COR-L47 (cell line): ENCODE measurements around the gene SCIN.
"Not testable (repeated sequence)": the region's sequence is repeated elsewhere in the genome, so short reads cannot be mapped to it uniquely, and the experiment has no call there.

Experiments
- DNase-seq: peaks from one replicate; lab custom pipeline; 2025; lab: John Stamatoyannopoulos, UW

The SCIN gene

DNA sequence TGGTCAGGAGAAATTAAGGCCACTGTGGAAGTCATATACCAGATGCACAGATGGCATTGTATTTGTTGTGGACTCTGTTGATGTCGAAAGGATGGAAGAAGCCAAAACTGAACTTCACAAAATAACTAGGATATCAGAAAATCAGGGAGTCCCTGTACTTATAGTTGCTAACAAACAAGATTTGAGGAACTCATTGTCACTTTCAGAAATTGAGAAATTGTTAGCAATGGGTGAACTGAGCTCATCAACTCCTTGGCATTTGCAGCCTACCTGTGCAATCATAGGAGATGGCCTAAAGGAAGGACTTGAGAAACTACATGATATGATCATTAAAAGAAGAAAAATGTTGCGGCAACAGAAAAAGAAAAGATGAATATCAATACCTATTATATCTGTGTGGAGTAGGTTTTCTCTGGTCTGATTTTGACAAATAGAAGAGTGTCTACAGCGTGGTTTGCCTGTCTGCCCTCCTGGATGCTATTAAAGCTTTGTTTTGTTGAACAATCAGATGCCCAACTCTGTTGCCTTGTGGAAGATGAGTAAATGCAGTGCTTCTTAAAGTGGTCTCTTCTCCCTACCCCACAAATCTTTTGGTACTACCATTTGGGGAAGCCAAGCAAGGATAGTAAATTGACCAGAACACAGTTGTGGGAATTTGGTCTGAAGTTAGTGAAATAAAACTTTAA is 118.1 kb downstream of the SCIN start:
- DNase-seq, result not testable (repeated sequence)

DNA sequence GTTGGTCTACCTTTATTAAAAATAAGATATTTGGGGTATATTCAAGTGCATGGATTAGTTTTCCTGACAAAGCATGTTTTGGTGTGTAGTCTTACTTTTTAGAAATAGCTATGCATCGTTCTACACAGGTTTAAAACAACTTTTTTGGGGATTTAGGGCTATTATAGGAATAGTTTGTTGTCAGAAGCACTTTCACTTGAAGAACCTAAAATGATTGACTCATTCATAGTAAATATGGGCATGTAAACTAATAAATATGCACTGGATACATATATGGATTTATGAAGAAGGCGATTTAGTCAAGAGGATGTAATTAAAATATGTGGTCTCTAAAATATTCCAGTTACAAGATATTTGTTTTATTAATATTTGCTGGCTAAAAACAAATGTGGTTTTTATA is 118.9 kb downstream of the SCIN start:
- no peak for DNase-seq

DNA sequence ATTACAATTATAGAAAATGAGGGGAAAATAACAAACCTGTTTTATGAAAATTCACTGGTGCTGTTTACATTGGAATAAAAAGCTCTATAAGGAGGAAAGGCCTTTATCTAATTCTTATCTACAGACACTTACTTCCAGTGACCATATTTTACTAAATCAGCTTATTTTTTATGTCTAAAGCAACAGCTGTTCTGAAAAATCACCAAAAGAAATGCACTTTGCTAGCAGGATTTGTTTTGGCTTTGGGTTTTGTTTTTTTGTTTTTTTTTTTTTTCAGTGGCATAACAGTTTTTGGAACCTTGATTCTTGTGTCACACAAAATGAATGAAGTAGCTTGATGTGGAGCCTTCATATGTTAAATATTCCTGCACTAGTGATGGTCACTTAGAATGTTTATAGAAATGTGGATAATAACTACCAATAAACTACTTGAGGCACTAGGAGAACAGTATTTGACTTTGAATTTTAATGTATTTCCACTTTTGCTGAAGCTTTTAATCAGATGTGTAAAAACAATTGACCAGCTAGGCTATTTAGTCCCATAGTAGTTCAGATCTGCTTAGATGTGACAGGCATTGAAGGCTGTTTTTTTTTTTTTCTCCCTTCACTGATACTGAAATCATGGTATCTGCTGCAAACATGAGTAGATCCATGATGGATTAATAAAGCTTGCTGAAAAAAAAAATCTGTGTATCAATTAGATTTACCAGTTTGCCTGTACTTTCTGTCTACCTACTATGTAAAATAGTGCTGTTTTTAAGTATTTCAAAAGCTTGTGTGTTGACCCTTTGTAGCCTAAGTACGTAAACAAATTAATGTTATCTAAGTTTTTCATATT is 119.7 kb downstream of the SCIN start:
- no peak for DNase-seq

DNA sequence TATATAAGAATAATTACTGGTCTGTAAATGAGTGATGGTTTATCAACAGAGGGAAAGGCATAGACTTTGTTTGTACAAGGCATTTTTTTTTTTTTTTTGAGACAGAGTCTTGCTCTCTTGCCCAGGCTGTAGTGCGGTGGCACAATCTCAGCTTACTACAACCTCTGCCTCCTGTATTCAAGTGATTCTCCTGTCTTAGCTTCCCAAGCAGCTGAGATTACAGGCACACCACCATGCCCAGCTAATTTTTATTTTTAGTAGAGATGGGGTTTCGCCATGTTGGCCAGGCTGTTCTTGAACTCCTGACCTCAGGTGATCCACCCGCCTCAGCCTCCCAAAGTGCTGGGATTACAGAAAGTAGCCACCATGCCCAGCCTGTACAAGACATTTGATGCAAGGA is 120.9 kb downstream of the SCIN start:
- not testable (repeated sequence) for DNase-seq

DNA sequence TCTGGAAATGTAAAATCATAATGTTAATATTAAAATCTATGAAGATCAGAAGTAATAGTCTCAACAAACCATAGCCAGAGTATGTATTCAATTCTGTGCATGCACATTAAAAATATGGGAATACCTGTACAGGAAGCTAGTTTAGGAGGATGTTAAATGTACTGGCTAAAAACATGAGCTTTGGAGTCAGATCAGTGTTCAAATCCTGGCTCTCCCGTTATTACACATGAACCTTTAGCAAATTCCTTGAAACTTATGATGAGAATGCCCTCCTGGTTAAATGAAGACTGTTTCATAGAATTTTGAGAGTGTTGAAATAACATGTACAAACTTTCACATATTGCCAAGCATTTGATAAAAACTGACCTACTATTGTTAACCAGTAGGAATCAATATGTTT is 121.5 kb downstream of the SCIN start:
- DNase-seq, result no peak

DNA sequence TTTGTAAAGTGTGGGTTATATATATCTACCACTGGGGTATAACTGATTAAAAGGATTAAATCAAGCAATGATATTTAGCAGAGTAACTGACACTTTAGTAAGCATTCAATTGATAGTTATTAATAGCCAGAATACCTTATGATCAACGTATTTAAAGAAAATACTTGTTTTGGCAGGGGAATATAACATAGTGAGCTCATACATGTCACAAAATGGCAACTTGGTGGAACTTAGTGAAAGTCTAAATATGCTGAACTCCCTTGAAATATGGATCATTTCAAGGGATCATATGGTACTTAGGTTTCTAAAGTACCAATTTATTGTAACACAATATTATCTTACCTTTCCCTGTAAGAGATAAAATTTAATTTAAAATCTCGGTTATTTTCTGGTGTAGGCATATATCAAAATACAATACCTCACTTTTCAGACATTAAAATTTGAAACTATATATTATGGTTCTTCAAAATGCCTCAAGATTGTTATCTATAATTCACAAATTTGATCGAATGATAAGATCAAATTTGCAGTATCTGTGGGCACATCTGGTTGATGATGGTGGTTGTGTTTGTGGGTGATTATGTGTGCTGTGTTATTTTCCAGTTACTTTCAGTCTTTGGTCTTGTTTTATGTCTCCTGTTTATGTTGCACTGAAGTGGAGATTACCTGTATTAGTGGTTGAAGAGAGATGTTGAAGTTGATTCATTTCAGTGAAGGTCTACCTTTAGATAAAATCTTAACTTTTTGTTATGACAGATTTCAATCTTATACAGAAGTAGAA is 122.1 kb downstream of the SCIN start:
- no peak for DNase-seq

DNA sequence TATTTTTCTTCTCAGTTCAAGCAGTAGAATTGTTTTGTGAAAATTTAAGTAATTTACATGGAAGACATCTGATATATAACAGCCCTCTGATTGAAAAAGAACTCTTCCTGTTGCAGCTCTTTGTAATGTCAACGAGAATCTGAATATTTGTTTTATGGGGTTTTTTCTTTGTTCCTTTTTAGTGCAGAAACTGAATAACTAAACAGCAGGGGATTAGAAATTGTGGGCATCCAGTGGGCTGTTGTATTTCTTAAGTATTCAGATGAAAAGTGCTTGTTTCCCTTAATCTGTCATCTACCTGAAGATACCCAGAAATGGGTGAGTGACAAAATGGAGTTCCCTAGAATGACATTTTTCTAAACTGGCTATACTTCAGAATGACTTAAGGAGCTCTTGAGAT is 124.3 kb downstream of the SCIN start:
- DNase-seq, result no peak

DNA sequence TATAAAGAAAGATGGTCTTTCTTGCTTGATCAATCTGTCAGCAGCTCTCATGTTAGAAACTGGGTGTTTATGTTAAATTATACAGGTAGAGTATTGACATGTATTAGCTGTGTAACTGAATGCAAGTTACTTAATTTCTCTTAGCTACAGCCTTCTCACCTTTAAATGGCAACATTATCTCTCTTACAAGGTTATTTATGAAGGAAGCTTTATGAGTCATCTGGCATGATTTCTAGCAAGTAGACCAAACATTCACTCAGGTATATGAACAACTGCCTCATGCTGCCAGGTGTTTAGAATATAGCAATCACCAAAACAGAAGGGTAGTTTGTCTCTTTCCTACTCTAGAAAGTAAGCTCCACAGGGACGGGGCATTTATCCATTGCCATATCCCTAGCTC is 125.4 kb downstream of the SCIN start:
- DNase-seq, result no peak

DNA sequence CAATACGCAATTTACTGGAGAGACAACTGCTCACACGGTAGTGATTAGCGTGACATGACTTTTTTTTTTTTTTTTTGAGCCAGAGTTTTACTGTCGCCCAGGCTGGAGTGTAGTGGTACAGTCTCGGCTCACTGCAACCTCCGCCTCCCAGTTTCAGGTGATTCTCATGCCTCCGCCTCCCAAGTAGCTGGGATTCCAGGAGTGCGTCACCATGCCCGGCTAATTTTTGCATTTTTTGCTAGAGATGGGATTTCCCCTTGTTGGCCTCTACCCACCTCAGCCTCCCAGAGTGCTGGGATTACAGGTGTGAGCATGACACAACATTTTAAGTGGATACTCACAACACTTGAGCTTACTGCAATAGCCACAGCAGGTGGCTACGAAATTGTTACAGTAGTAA is 128.8 kb downstream of the SCIN start:
- no peak for DNase-seq

DNA sequence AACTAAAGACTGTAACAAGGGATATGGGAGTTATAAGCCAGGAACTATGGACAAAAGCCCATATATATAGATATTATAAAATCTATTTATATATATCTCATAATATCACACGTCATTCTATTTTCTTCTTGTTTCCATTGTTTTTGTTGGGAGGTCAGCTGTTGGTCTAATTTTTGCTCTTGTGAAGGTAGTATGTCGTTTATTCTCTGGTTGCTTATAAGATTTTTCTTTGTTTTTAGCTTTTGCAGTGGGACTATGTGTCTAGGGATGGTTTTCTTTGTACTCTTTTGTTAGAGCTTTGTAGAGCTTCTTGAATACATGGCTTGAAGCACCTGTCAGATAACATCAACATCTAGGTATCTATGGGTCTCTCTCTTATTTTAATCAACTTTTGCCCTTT is 130.9 kb downstream of the SCIN start:
- DNase-seq, result no peak

DNA sequence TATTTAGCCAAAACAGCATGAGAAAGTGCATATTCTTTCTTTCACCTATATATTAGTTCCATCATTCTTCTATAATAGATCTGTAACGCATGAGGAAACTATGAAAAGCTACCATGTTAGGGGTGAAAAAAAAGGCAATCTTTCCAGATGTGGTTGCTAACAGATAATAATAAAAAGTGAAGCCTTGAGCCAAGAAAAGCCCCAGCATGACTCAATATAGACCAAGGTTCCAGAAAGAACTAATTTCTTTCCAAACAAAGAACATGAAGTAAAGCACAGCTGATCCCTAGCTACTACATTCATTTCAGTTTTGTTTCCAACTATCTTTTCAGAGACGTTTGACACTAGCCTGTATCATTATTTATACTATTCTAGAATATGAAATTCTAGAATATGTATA is 133.4 kb downstream of the SCIN start:
- no peak for DNase-seq

DNA sequence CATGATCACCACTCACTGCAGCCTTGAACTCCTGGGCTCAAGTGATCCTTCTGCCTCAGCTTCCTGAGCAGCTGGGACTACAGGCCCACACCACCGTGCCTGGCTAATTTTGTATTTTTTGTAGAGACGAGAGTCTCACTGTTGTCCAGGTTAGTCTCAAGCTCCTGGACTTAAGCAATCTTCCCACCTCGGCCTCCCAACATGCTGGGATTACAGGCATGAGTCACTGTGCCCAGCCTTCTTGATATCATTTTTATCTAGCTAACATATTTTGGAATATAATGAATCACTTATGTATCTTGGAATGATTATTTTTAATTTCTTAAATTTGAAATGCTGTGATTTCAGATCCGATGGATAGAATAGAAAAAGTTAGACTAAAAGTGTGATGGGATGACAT is 135.4 kb downstream of the SCIN start:
- no peak for DNase-seq

DNA sequence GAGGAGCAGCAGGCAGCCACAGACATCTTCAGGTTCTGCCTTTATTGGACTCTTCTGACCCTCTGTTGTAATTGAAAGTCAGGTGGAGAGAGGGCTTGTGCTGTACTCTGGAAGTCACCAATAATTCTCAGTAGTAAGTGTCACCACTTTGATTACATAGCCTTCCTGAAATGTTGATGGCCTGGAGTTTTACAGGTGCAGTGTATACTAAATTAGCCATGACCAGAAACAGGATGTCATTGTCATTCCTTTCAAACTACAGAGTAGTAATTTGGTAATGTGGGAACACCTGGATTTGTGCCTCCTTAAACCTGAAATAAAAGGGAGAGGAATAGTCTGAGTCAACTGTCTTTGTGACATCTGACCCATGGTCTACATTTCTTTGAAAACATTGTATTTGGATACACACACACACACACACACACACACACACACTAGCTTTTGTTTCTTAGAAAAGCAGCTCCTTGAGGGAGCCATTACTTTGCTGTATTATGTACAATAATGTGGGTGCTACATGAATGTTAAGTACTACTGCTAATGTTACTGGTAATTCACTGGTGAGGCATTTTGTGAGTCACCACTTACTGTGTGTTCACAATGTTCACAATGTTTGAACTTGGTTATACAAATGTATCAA is 136.5 kb downstream of the SCIN start:
- DNase-seq, result peak; percentile 44

DNA sequence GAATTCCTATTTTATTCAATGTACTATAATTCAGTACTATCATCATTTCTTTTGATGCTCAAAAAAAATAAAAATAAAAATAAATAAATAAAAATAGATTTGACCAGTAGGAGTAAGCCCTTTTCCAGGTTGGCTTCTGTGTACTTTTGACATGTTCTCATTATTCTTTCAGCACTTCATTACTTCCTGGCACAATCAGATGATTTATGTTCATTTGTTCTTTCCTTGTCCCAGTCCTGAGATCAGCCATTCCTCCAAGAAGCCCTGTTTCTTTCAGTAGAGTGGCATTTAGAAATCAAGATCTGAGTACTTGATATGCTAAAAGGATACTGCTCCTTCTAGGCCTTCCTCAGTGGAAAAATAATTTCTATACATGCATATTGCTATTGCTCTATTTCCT is 137.8 kb downstream of the SCIN start:
- no peak for DNase-seq
